Naive thymus-derived CD8-positive, alpha-beta T cell (primary cell): ENCODE results near the gene WDR36. TPM values are rescaled to one million over a fixed set of nuclear protein-coding genes. Genes with fewer than 3 reads are reported as not detected.
"Not testable (repeated sequence)": the region's sequence is repeated elsewhere in the genome, so short reads cannot be mapped to it uniquely, and the experiment has no call there.

ENCODE experiments used
- ATAC-seq, 2 donors: fragments of 150-1000 bp; cut with Tn5 transposase in 1 of 2; sonication (Bioruptor Pico), chemical (Tn5 transposase) in 1 of 2; 1 replicate in 1 of 2; 2 replicates in 1 of 2; pipeline ENCODE4 v1.10.0; 2021; ENCODE audit warnings: mild to moderate bottlenecking in 2 of 2, moderate library complexity in 2 of 2
- POLR2A ChIA-PET: fragments of 350-600 bp; sonication (Branson Sonifier 250); formaldehyde crosslinking; loops from one replicate; lab custom pipeline; 2021; ENCODE audit warnings: antibody characterized with exemption; lab: Charles Lee
- DNase-seq, 10 donors: peaks; one replicate each; pipeline versions ENCODE4 v3.0.0 to v3.0.0-alpha.2; 2020 to 2022
- H3K27ac Mint-ChIP-seq, 10 donors: one replicate each; pipeline ENCODE4 v1.8.0; 2020 to 2022; ENCODE audit warnings: mild to moderate bottlenecking in 10 of 10, mixed read lengths in 10 of 10, moderate library complexity in 4 of 10, inconsistent platforms in 1 of 10
- H3K27me3 Mint-ChIP-seq, 5 donors: one replicate each; pipeline ENCODE4 v1.8.0; 2021 to 2022; ENCODE audit warnings: mixed read lengths in 5 of 5
- H3K36me3 Mint-ChIP-seq, 3 donors: one replicate each; pipeline ENCODE4 v1.8.0; 2020 to 2022; ENCODE audit warnings: mixed read lengths in 3 of 3, mild to moderate bottlenecking in 2 of 3, inconsistent platforms in 1 of 3
- H3K4me1 Mint-ChIP-seq, 4 donors: one replicate each; pipeline ENCODE4 v1.8.0; 2021 to 2022; ENCODE audit warnings: mixed read lengths in 4 of 4
- H3K4me3 Mint-ChIP-seq, 10 donors: one replicate each; pipeline ENCODE4 v1.8.0; 2020 to 2022; ENCODE audit warnings: mild to moderate bottlenecking in 10 of 10, mixed read lengths in 10 of 10, moderate library complexity in 6 of 10, inconsistent platforms in 1 of 10
- H3K9me3 Mint-ChIP-seq, 9 donors: one replicate each; pipeline ENCODE4 v1.8.0; 2020 to 2022; ENCODE audit warnings: mixed read lengths in 9 of 9, mild to moderate bottlenecking in 3 of 9, inconsistent platforms in 1 of 9, moderate library complexity in 1 of 9
- polyA plus RNA-seq, 3 donors: library from polyadenylated mRNA; unstranded; fragments of 300-500 nt; fragmentation: Illumina TruSeq; gene quantifications; one replicate each; pipeline ENCODE4 v1.2.3, GENCODE V29; 2021
- total RNA-seq, 8 experiments: library from RNA in 2 of 8; stranded (reverse) in 2 of 8; gene quantifications; one replicate each; pipeline ENCODE4 v1.2.3 and lab custom pipeline; 2021 to 2026

The WDR36 gene
- total and polyA plus RNA-seq, 5 experiments from 2014 or later = 18.0 to 36.7 (median 25.2) TPM

- Mint-ChIP-seq H3K27me3 (peaks cover 0 to 19% (median 1%) of the 10 kb centered on the region in 5 donors), H3K36me3 (peaks cover 0 to 28% (median 11%) of the 10 kb centered on the region in 3 donors), H3K9me3 (no peaks in the 10 kb centered on the region), H3K4me3 (no peak overlapping the region), H3K27ac (peak overlapping the region in 2 of 10 donors; percentile 2 to 22), H3K4me1 (peaks cover 0 to 4% (median 0%) of the 10 kb centered on the region in 4 donors)
- POLR2A ChIA-PET = no interaction called here
- DNase-seq = no peak
- ATAC-seq = no peak
These were observed 39.2 kb downstream of the WDR36 start for GRCh38 chr5:111131356-111131755.

- POLR2A ChIA-PET = no interaction called here
- ATAC-seq (no peak), DNase-seq (no peak)
- Mint-ChIP-seq H3K27ac (no peak overlapping the region), H3K4me1 (peaks cover 0 to 4% (median 0%) of the 10 kb centered on the region in 4 donors), H3K27me3 (peaks cover 0 to 19% (median 1%) of the 10 kb centered on the region in 5 donors), H3K4me3 (no peak overlapping the region), H3K9me3 (no peaks in the 10 kb centered on the region), H3K36me3 (peaks cover 0 to 21% (median 5%) of the 10 kb centered on the region in 3 donors)
These were observed 39.9 kb downstream of the WDR36 start for GRCh38 chr5:111132076-111132475.

GRCh38 chr5:111132731-111133435 is 40.7 kb downstream of the WDR36 start:
- no peaks in the 10 kb centered on the region for H3K9me3 Mint-ChIP-seq
- no peak overlapping the region for H3K4me3 Mint-ChIP-seq
- H3K27ac Mint-ChIP-seq = no peak overlapping the region
- peaks cover 0 to 4% (median 0%) of the 10 kb centered on the region in 4 donors for H3K4me1 Mint-ChIP-seq
- no peak for ATAC-seq
- peaks cover 0 to 13% (median 0%) of the 10 kb centered on the region in 3 donors for H3K36me3 Mint-ChIP-seq
- DNase-seq = no peak
- H3K27me3 Mint-ChIP-seq = peaks cover 0 to 19% (median 1%) of the 10 kb centered on the region in 5 donors
- POLR2A ChIA-PET = no interaction called here

- ATAC-seq (no peak), DNase-seq (no peak)
- Mint-ChIP-seq H3K36me3 (peaks cover 0 to 11% (median 0%) of the 10 kb centered on the region in 3 donors), H3K27me3 (peaks cover 0 to 19% (median 1%) of the 10 kb centered on the region in 5 donors), H3K9me3 (no peaks in the 10 kb centered on the region), H3K27ac (no peak overlapping the region), H3K4me1 (peaks cover 0 to 4% (median 0%) of the 10 kb centered on the region in 4 donors), H3K4me3 (no peak overlapping the region)
- POLR2A ChIA-PET = no interaction called here
These were observed 41.2 kb downstream of the WDR36 start for GRCh38 chr5:111133436-111133751.

- Mint-ChIP-seq H3K9me3 (no peaks in the 10 kb centered on the region), H3K4me1 (peaks cover 0 to 4% (median 0%) of the 10 kb centered on the region in 4 donors), H3K27me3 (peaks cover 0 to 19% (median 1%) of the 10 kb centered on the region in 5 donors), H3K36me3 (peaks cover 0 to 6% (median 0%) of the 10 kb centered on the region in 3 donors), H3K4me3 (no peak overlapping the region), H3K27ac (no peak overlapping the region)
- POLR2A ChIA-PET = no interaction called here
- DNase-seq (no peak), ATAC-seq (no peak)
These were observed 41.9 kb downstream of the WDR36 start for GRCh38 chr5:111134087-111134486.

- POLR2A ChIA-PET = no interaction called here
- Mint-ChIP-seq H3K9me3 (no peaks in the 10 kb centered on the region), H3K27me3 (peaks cover 0 to 19% (median 1%) of the 10 kb centered on the region in 5 donors), H3K4me3 (no peak overlapping the region), H3K27ac (no peak overlapping the region), H3K4me1 (peaks cover 0 to 4% (median 0%) of the 10 kb centered on the region in 4 donors), H3K36me3 (peaks cover 0 to 2% (median 0%) of the 10 kb centered on the region in 3 donors)
- ATAC-seq (no peak), DNase-seq (no peak)
These were observed 42.7 kb downstream of the WDR36 start for GRCh38 chr5:111134864-111135263.

GRCh38 chr5:111135363-111135762 is 43.2 kb downstream of the WDR36 start:
- Mint-ChIP-seq H3K27ac (no peak overlapping the region), H3K4me3 (no peak overlapping the region), H3K9me3 (no peaks in the 10 kb centered on the region), H3K4me1 (peaks cover 0 to 4% (median 0%) of the 10 kb centered on the region in 4 donors), H3K36me3 (no peaks in the 10 kb centered on the region), H3K27me3 (peaks cover 0 to 19% (median 1%) of the 10 kb centered on the region in 5 donors)
- DNase-seq (no peak), ATAC-seq (no peak)
- POLR2A ChIA-PET = no interaction called here

- H3K36me3 Mint-ChIP-seq = no peaks in the 10 kb centered on the region
- ATAC-seq = no peak
- POLR2A ChIA-PET = no interaction called here
These were observed 43.8 kb downstream of the WDR36 start for GRCh38 chr5:111135946-111136345.

GRCh38 chr5:111138096-111138495 is 45.9 kb downstream of the WDR36 start:
- no peaks in the 10 kb centered on the region for H3K36me3 Mint-ChIP-seq
- H3K4me3 Mint-ChIP-seq = no peak overlapping the region
- H3K4me1 Mint-ChIP-seq = no peaks in the 10 kb centered on the region
- DNase-seq (no peak), ATAC-seq (no peak)
- no peaks in the 10 kb centered on the region for H3K9me3 Mint-ChIP-seq
- POLR2A ChIA-PET = no interaction called here
- peaks cover 0 to 19% (median 1%) of the 10 kb centered on the region in 5 donors for H3K27me3 Mint-ChIP-seq
- no peak overlapping the region for H3K27ac Mint-ChIP-seq

More at GRCh38 chr5:111135946-111136345, 43.8 kb downstream of the WDR36 start:
- DNase-seq = no peak
- peaks cover 0 to 4% (median 0%) of the 10 kb centered on the region in 4 donors for H3K4me1 Mint-ChIP-seq
- H3K27me3 Mint-ChIP-seq = peaks cover 0 to 19% (median 1%) of the 10 kb centered on the region in 5 donors
- no peaks in the 10 kb centered on the region for H3K9me3 Mint-ChIP-seq
- no peak overlapping the region for H3K4me3 Mint-ChIP-seq
- H3K27ac Mint-ChIP-seq = no peak overlapping the region

GRCh38 chr5:111141471-111141870 is 49.3 kb downstream of the WDR36 start:
- H3K4me1 Mint-ChIP-seq, H3K36me3 Mint-ChIP-seq, H3K9me3 Mint-ChIP-seq, H3K4me3 Mint-ChIP-seq, DNase-seq, POLR2A ChIA-PET, H3K27ac Mint-ChIP-seq, ATAC-seq, H3K27me3 Mint-ChIP-seq: not testable (repeated sequence)

GRCh38 chr5:111142932-111143331 is 50.8 kb downstream of the WDR36 start:
- no peak for ATAC-seq
- POLR2A ChIA-PET = no interaction called here
- Mint-ChIP-seq H3K9me3 (no peaks in the 10 kb centered on the region), H3K4me3 (no peak overlapping the region), H3K27ac (no peak overlapping the region), H3K27me3 (peaks cover 0 to 3% (median 0%) of the 10 kb centered on the region in 5 donors), H3K36me3 (no peaks in the 10 kb centered on the region), H3K4me1 (no peaks in the 10 kb centered on the region)
- DNase-seq = no peak

GRCh38 chr5:111143910-111144309 is 51.8 kb downstream of the WDR36 start:
- POLR2A ChIA-PET = no interaction called here
- Mint-ChIP-seq H3K36me3 (no peaks in the 10 kb centered on the region), H3K27me3 (peaks cover 0 to 3% (median 0%) of the 10 kb centered on the region in 5 donors), H3K4me3 (no peak overlapping the region), H3K4me1 (no peaks in the 10 kb centered on the region), H3K9me3 (no peaks in the 10 kb centered on the region), H3K27ac (no peak overlapping the region)
- ATAC-seq (no peak), DNase-seq (no peak)

- H3K27me3 Mint-ChIP-seq = peaks cover 0 to 3% (median 0%) of the 10 kb centered on the region in 5 donors
- no peaks in the 10 kb centered on the region for H3K9me3 Mint-ChIP-seq
- POLR2A ChIA-PET = no interaction called here
- ATAC-seq (no peak), DNase-seq (no peak)
- no peak overlapping the region for H3K27ac Mint-ChIP-seq
- H3K36me3 Mint-ChIP-seq = no peaks in the 10 kb centered on the region
- H3K4me1 Mint-ChIP-seq = no peaks in the 10 kb centered on the region
- H3K4me3 Mint-ChIP-seq = no peak overlapping the region
These were observed 52.3 kb downstream of the WDR36 start for GRCh38 chr5:111144352-111144930.
